ENCODE results near the gene CNMD.

CNMD gene

DNA sequence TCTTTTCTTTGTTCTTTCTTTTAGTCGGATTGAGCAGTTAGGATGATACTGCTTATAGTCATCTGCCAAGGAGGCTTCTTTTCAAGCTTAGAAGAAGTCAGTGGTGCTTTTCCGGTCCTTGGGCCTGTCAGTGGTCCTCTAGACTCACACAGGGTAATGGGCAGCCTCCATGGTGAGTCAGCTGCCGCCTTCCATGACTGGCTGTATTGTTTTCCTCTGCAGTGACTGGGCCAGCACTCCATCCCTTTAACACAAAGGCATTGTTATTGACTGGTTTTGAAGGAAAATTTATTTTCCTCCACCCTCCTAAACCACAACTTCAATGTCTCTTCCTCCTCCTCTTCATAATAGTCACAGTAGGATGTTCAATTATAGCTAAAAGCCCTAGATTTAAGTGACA is 47.1 kb upstream of the CNMD start:
- Histone ChIP-seq H3K9me2 (ENCODE audit: low read depth, low read length) (no peaks in the 10 kb centered on the region), H3K4me3 (ENCODE audit: low read depth, low read length, poor library complexity, severe bottlenecking) (no peak overlapping the region), H3K9me3 (ENCODE audit: low read length) (no peaks in the 10 kb centered on the region), H3K27ac (ENCODE audit: low read depth, low read length, poor library complexity, severe bottlenecking) (no peak overlapping the region), H3F3A (ENCODE audit: insufficient read depth, low read length) (no peaks in the 10 kb centered on the region), H3K36me3 (ENCODE audit: insufficient read depth, low read length) (no peaks in the 10 kb centered on the region), H3K79me2 (ENCODE audit: insufficient read depth, low read length) (no peaks in the 10 kb centered on the region), H4K20me1 (ENCODE audit: insufficient read depth, low read length) (no peaks in the 10 kb centered on the region), H2AFZ (ENCODE audit: low read length) (no peak overlapping the region), H3K4me2 (ENCODE audit: low read length) (no peak overlapping the region), H3K9ac (ENCODE audit: low read length) (no peak overlapping the region), H3K27me3 (ENCODE audit: insufficient read depth, low read length) (no peaks in the 10 kb centered on the region), H3K4me1 (ENCODE audit: insufficient read depth, low read length, severe bottlenecking) (peaks cover 3% of the 10 kb centered on the region)
- TF ChIP-seq EZH2 (IDR thresholded peaks at IDR 0.05; ENCODE audit: borderline replicate concordance, low read length) (no peak), CTCF (IDR thresholded peaks at IDR 0.05; ENCODE audit: low read length) (no peak)

DNA sequence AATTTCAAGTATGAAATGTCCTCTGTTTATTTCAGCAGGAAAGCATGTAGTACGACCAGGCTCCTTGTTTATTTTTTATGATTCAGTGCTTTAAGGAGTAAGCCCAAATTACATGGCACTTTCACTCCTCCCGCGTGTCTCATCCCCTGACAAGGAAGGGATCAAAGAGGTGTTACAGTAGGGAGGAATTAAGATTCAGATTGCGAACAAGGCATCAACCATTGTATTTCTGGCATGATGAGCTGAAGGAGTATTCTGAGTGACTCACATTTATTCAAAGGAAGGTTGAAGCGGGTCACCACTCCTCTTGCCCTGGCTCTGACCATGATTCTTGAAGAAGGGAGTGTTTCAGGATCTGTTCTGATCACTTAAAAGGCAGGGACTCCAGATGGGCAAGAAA is 46.1 kb upstream of the CNMD start:
- H2AFZ ChIP-seq (ENCODE audit: low read length), result no peak overlapping the region
- no peak overlapping the region for H3K4me2 ChIP-seq (ENCODE audit: low read length)
- no peaks in the 10 kb centered on the region for H4K20me1 ChIP-seq (ENCODE audit: insufficient read depth, low read length)
- TF ChIP-seq EZH2 (IDR thresholded peaks at IDR 0.05; ENCODE audit: borderline replicate concordance, low read length), result no peak
- no peak for TF ChIP-seq CTCF (IDR thresholded peaks at IDR 0.05; ENCODE audit: low read length)
- H3K79me2 ChIP-seq (ENCODE audit: insufficient read depth, low read length), result no peaks in the 10 kb centered on the region
- H3K9me3 ChIP-seq (ENCODE audit: low read length), result no peaks in the 10 kb centered on the region
- H3K27me3 ChIP-seq (ENCODE audit: insufficient read depth, low read length), result no peaks in the 10 kb centered on the region
- peaks cover 3% of the 10 kb centered on the region for H3K4me1 ChIP-seq (ENCODE audit: insufficient read depth, low read length, severe bottlenecking)
- H3K27ac ChIP-seq (ENCODE audit: low read depth, low read length, poor library complexity, severe bottlenecking), result no peak overlapping the region
- H3K9ac ChIP-seq (ENCODE audit: low read length), result no peak overlapping the region
- no peaks in the 10 kb centered on the region for H3K36me3 ChIP-seq (ENCODE audit: insufficient read depth, low read length)
- no peaks in the 10 kb centered on the region for H3K9me2 ChIP-seq (ENCODE audit: low read depth, low read length)
- H3K4me3 ChIP-seq (ENCODE audit: low read depth, low read length, poor library complexity, severe bottlenecking), result no peak overlapping the region
- no peaks in the 10 kb centered on the region for H3F3A ChIP-seq (ENCODE audit: insufficient read depth, low read length)

GRCh38 chr13:52784591-52785340 is 45.1 kb upstream of the CNMD start:
- Histone ChIP-seq H2AFZ (ENCODE audit: low read length) (no peak overlapping the region), H3K79me2 (ENCODE audit: insufficient read depth, low read length) (no peaks in the 10 kb centered on the region), H3K9me2 (ENCODE audit: low read depth, low read length) (no peaks in the 10 kb centered on the region), H4K20me1 (ENCODE audit: insufficient read depth, low read length) (no peaks in the 10 kb centered on the region), H3K4me3 (ENCODE audit: low read depth, low read length, poor library complexity, severe bottlenecking) (no peak overlapping the region), H3K4me2 (ENCODE audit: low read length) (no peak overlapping the region), H3K9me3 (ENCODE audit: low read length) (no peaks in the 10 kb centered on the region), H3F3A (ENCODE audit: insufficient read depth, low read length) (no peaks in the 10 kb centered on the region), H3K36me3 (ENCODE audit: insufficient read depth, low read length) (no peaks in the 10 kb centered on the region), H3K27ac (ENCODE audit: low read depth, low read length, poor library complexity, severe bottlenecking) (no peak overlapping the region), H3K27me3 (ENCODE audit: insufficient read depth, low read length) (no peaks in the 10 kb centered on the region), H3K4me1 (ENCODE audit: insufficient read depth, low read length, severe bottlenecking) (peaks cover 3% of the 10 kb centered on the region), H3K9ac (ENCODE audit: low read length) (no peak overlapping the region)
- TF ChIP-seq EZH2 (IDR thresholded peaks at IDR 0.05; ENCODE audit: borderline replicate concordance, low read length) (no peak), CTCF (IDR thresholded peaks at IDR 0.05; ENCODE audit: low read length) (no peak)

Measured in OCI-LY1 (cell line).